ENCODE measurements around the gene CLDN16.

CLDN16 gene

GRCh38 chr3:190444006-190444405 lies 56.0 kb downstream of the CLDN16 start:
- DNase-seq: no peak

- DNase-seq: no peak
Measured at GRCh38 chr3:190444576-190445145, 56.7 kb downstream of the CLDN16 start.

DNA sequence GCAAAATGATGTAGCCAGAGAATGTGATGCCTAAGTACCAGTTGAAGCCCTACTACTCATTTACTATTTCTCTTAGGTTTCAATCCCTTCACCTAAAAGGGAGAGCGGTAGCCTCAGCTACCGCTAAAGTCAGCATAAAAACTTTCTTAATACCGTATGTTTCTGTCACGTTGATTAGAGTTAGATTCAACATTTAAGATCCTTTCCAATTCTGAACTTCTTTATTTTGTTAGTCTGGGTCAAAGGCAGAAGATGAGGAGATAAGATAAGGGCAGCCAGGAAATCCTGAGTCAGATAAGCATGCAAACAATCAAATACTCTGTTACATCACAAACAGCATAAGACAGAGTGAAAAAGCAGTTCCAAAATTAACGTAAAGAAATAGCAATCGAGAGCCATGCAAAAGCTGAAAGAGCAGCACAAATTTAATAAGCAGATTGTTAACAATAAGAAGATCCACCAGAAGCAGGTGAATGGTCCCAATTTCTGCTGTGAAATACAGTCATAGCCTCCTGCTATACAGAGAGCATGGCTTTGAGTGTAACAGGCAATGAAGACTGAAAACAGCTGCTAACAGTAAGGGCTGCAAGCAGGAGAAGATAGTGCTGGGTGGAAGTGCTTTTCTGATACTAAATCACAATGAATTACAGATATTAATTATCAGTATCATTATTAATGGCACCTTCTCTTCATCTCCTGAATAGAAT lies 58.8 kb downstream of the CLDN16 start:
- DNase-seq: no peak

GRCh38 chr3:190448256-190448655 lies 60.3 kb downstream of the CLDN16 start:
- DNase-seq: no peak

GRCh38 chr3:190449801-190450200 lies 61.8 kb downstream of the CLDN16 start, which contains the start of gene TMEM207:
TSS of gene TMEM207 (minus strand) at chr3:190449901. CDS start at chr3:190449809, 92 bp downstream.
- DNase-seq: no peak

DNA sequence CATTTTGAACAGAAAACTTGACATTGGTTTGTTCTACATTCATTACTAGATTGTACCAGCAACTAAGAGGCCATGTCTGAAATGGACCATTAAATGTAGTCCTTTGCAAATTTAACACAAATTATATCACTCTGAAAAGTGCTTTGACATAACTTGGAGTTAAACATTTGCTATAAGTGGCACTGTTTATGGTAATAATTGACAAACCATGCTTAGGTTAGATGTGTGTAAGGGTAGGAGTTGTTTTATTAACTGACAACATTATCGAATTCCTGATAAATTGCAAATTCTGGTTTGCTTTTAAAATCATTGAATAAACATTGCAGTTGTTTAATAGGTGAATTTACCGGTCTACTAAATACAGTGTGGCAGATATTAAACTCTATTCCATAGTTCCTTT lies 67.9 kb downstream of the CLDN16 start:
- no peak for DNase-seq

GRCh38 chr3:190456770-190457169 lies 68.8 kb downstream of the CLDN16 start:
- DNase-seq: no peak

DNA sequence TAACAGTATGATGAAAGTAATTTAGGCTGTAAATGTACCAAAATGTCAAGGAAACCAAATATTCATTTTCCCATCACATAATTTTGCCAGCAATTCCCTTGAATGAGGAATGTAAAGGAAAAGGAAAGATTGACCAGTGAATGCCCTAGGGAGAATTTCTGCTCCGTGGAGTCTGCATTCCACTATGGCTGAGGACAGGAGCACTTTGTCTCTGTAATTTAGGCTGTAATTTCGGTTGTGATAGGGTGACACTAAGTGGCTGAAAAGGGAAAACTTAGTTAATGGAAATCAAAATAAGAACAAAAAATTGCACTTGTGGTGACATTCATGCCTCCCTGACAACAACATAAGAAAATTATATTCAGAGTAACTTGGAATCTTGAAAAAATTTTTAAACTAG lies 70.1 kb downstream of the CLDN16 start:
- DNase-seq: no peak

All from NCI-H345 (cell line).